Stimulated activated CD4-positive, alpha-beta T cell treated with anti-CD3 and anti-CD28 coated beads, Interleukin-1b, Interleukin-23, amount 100 ng/mL, for 1 hour (primary cell): ENCODE measurements around the gene DLK2.

Experiments used
- DNase-seq, 2 donors: peaks; one replicate each; pipeline ENCODE4 v3.0.0-alpha.2; 2020; ENCODE audit warnings: low read depth in 2 of 2

DLK2 gene

GRCh38 chr6:43453831-43454230, 1.5 kb downstream of the DLK2 start:
- DNase-seq, result no peak

GRCh38 chr6:43452896-43453295, 2.5 kb downstream of the DLK2 start:
- no peak for DNase-seq

GRCh38 chr6:43451939-43452338, 3.4 kb downstream of the DLK2 start:
- no peak for DNase-seq

- no peak for DNase-seq
These were observed 4.0 kb downstream of the DLK2 start for GRCh38 chr6:43451348-43451747.

- no peak for DNase-seq
These were observed 4.6 kb downstream of the DLK2 start for GRCh38 chr6:43450699-43451131.

- no peak for DNase-seq
These were observed 6.4 kb downstream of the DLK2 start for GRCh38 chr6:43448916-43449315.

- DNase-seq, result no peak
These were observed 7.7 kb downstream of the DLK2 start for GRCh38 chr6:43447604-43448003.

GRCh38 chr6:43445576-43445975, 9.8 kb downstream of the DLK2 start:
- DNase-seq, result no peak

GRCh38 chr6:43444582-43444981, 10.8 kb downstream of the DLK2 start:
- no peak for DNase-seq

- DNase-seq, result no peak
These were observed 11.3 kb downstream of the DLK2 start for GRCh38 chr6:43444036-43444435.

- no peak for DNase-seq
These were observed 12.4 kb downstream of the DLK2 start for GRCh38 chr6:43442935-43443334.

GRCh38 chr6:43437700-43438099, 17.6 kb downstream of the DLK2 start:
- no peak for DNase-seq

GRCh38 chr6:43436577-43437282, 18.6 kb downstream of the DLK2 start:
- DNase-seq, result no peak

- DNase-seq, result no peak
These were observed 19.5 kb downstream of the DLK2 start for GRCh38 chr6:43435682-43436437.

- no peak for DNase-seq
These were observed 20.4 kb downstream of the DLK2 start for GRCh38 chr6:43434943-43435342.

GRCh38 chr6:43434001-43434840, 21.1 kb downstream of the DLK2 start:
- DNase-seq, result no peak

GRCh38 chr6:43433148-43433547, 22.2 kb downstream of the DLK2 start:
- no peak for DNase-seq

- no peak for DNase-seq
These were observed 23.1 kb downstream of the DLK2 start for GRCh38 chr6:43432009-43432945.

- DNase-seq, result no peak
These were observed 26.5 kb downstream of the DLK2 start for GRCh38 chr6:43428874-43429273.

- no peak for DNase-seq
These were observed 27.2 kb downstream of the DLK2 start for GRCh38 chr6:43428112-43428570.
